Mucosa of rectum (tissue), 2 donors: Measurements from ENCODE around the gene SMS.

Experiments used
- H3K27ac ChIP-seq, 2 donors: one replicate each; pipeline ENCODE4 v1.7.0; 2013; ENCODE audit warnings: inconsistent platforms in 2 of 2, low read depth in 2 of 2, low read length in 2 of 2
- H3K27me3 ChIP-seq, 2 donors: one replicate each; pipeline ENCODE4 v1.7.0; 2013; ENCODE audit warnings: low read length in 2 of 2; ENCODE audit not compliant: control insufficient read depth in 2 of 2, insufficient read depth in 2 of 2
- H3K36me3 ChIP-seq, 2 donors: one replicate each; pipeline ENCODE4 v1.7.0; 2013; ENCODE audit warnings: low read length in 2 of 2; ENCODE audit not compliant: control insufficient read depth in 2 of 2, insufficient read depth in 2 of 2
- H3K4me1 ChIP-seq, 2 donors: one replicate each; pipeline ENCODE4 v1.7.0; 2013; ENCODE audit warnings: low read length in 2 of 2, mild to moderate bottlenecking in 1 of 2; ENCODE audit not compliant: control insufficient read depth in 2 of 2, insufficient read depth in 2 of 2
- H3K4me3 ChIP-seq, 2 donors: one replicate each; pipeline ENCODE4 v1.7.0; 2013; ENCODE audit warnings: low read length in 2 of 2
- H3K9ac ChIP-seq, 2 donors: one replicate each; pipeline ENCODE4 v1.7.0; 2013; ENCODE audit warnings: low read length in 2 of 2, low read depth in 1 of 2, mild to moderate bottlenecking in 1 of 2
- H3K9me3 ChIP-seq, 2 donors: one replicate each; pipeline ENCODE4 v1.7.0; 2013; ENCODE audit warnings: low read length in 2 of 2; ENCODE audit not compliant: control insufficient read depth in 2 of 2
- donor health status: healthy.
- donor health status: Normal muscosa, but diverticular disease.

SMS gene

GRCh38 chrX:22032084-22032483 is 91.6 kb downstream of the SMS start, which contains the start of gene PHEX:
Gene PHEX, plus strand, starts transcription at chrX:22032325. Its CDS starts 681 bp downstream, at chrX:22033006.
- no peaks in the 10 kb centered on the region for H3K9me3 ChIP-seq
- H3K27me3 ChIP-seq: no peaks in the 10 kb centered on the region
- H3K4me1 ChIP-seq: no peaks in the 10 kb centered on the region
- no peak within 1 kb of the TSS for H3K27ac ChIP-seq
- no peaks in the 10 kb centered on the region for H3K36me3 ChIP-seq
- no peak within 1 kb of the TSS for H3K4me3 ChIP-seq
- no peak within 1 kb of the TSS for H3K9ac ChIP-seq

- H3K9me3 ChIP-seq: no peaks in the 10 kb centered on the region
- no peak overlapping the region for H3K4me3 ChIP-seq
- H3K9ac ChIP-seq: no peak overlapping the region
- no peaks in the 10 kb centered on the region for H3K27me3 ChIP-seq
- no peaks in the 10 kb centered on the region for H3K4me1 ChIP-seq
- no peak overlapping the region for H3K27ac ChIP-seq
- H3K36me3 ChIP-seq: no peaks in the 10 kb centered on the region
These were observed 92.0 kb downstream of the SMS start for GRCh38 chrX:22032506-22032905.

DNA sequence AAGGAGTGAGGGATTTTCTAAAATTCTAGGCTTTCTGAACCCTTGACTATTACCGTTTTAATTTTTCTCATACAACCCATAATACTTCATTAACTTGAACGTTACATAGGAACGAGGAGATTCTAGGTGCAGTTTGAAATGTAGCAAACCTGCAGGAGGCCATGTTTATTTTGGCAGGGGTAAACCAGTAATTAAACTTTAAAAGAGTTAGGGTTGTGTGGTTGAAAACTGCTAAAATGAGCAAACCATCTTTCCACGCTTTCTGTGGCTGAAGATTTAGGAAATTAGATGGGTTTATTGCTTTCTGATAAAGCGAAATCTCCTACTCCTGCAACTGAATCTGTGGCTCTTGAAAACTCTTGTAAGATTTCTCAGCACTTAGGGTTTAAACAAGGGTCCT is 93.3 kb downstream of the SMS start:
- H3K4me3 ChIP-seq: no peak overlapping the region
- H3K27me3 ChIP-seq: no peaks in the 10 kb centered on the region
- H3K9ac ChIP-seq: no peak overlapping the region
- H3K27ac ChIP-seq: no peak overlapping the region
- H3K9me3 ChIP-seq: no peaks in the 10 kb centered on the region
- H3K36me3 ChIP-seq: no peaks in the 10 kb centered on the region
- no peaks in the 10 kb centered on the region for H3K4me1 ChIP-seq

DNA sequence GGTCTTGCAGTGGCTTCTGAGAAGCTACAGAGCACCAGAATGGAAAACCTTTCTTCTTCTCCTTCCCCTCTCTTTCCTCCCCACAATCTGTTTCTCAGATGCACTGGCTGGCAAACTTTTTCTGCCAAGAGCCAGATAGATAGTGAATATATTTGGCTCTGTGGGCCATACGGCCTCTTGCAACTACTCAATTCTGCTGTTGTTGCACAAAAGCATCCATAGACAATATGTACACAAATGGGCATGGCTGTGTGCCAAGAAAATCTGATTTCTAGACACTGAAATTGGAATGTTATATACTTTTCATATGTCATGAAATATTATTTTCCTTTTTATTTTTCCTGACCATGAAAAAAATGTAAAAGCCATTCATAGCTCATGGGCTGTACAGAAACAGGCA is 94.7 kb downstream of the SMS start:
- Histone ChIP-seq H3K9ac (no peak overlapping the region), H3K4me3 (no peak overlapping the region), H3K27me3 (peaks cover 0 to 3% of the 10 kb centered on the region in 2 donors), H3K4me1 (no peaks in the 10 kb centered on the region), H3K27ac (no peak overlapping the region), H3K9me3 (no peaks in the 10 kb centered on the region), H3K36me3 (no peaks in the 10 kb centered on the region)

GRCh38 chrX:22037225-22037624 is 96.7 kb downstream of the SMS start:
- Histone ChIP-seq H3K9me3 (no peaks in the 10 kb centered on the region), H3K4me3 (no peak overlapping the region), H3K4me1 (no peaks in the 10 kb centered on the region), H3K27ac (no peak overlapping the region), H3K27me3 (peaks cover 0 to 3% of the 10 kb centered on the region in 2 donors), H3K9ac (no peak overlapping the region), H3K36me3 (no peaks in the 10 kb centered on the region)

DNA sequence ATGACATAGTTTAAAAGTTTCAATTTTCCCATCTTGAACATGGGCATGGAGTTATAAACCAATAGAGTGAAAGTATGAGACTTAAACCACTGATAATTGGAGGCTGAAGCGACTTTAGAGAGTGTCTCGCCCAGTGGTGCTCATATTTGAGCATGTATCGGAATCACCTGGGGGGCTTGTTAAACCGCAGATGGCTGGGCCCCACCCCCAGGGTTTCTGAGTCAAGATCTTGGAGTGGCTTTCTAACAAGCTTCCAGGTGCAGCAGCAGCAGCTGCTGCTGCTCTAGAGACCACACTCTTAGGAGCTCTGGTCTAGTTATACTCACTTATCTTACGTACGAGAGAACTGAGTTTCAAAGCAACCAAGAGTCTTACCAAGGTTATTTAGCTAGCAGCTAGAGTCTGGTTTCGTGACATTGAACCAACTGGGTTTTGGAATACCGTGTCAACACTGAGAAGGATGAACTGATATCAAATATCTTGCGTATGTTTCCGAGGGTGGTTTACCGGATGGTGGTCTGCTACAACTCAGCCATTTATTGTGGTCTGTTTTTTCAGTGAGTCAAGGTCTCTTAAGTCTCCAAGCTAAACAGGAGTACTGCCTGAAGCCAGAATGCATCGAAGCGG is 97.5 kb downstream of the SMS start:
- H3K36me3 ChIP-seq: no peaks in the 10 kb centered on the region
- no peaks in the 10 kb centered on the region for H3K9me3 ChIP-seq
- peaks cover 0 to 3% of the 10 kb centered on the region in 2 donors for H3K27me3 ChIP-seq
- no peak overlapping the region for H3K4me3 ChIP-seq
- no peaks in the 10 kb centered on the region for H3K4me1 ChIP-seq
- no peak overlapping the region for H3K9ac ChIP-seq
- H3K27ac ChIP-seq: no peak overlapping the region

- Histone ChIP-seq H3K36me3 (no peaks in the 10 kb centered on the region), H3K27me3 (peaks cover 0 to 5% of the 10 kb centered on the region in 2 donors), H3K4me3 (no peak overlapping the region), H3K27ac (no peak overlapping the region), H3K9ac (no peak overlapping the region), H3K4me1 (no peaks in the 10 kb centered on the region), H3K9me3 (no peaks in the 10 kb centered on the region)
These were observed 99.0 kb downstream of the SMS start for GRCh38 chrX:22039541-22039940.

GRCh38 chrX:22040184-22040583 is 99.7 kb downstream of the SMS start:
- Histone ChIP-seq H3K4me1 (no peaks in the 10 kb centered on the region), H3K27me3 (peaks cover 0 to 5% of the 10 kb centered on the region in 2 donors), H3K9me3 (no peaks in the 10 kb centered on the region), H3K36me3 (no peaks in the 10 kb centered on the region), H3K27ac (no peak overlapping the region), H3K4me3 (no peak overlapping the region), H3K9ac (no peak overlapping the region)

GRCh38 chrX:22041907-22042530 is 101.5 kb downstream of the SMS start:
- Histone ChIP-seq H3K9me3 (no peaks in the 10 kb centered on the region), H3K4me3 (no peak overlapping the region), H3K9ac (no peak overlapping the region), H3K4me1 (no peaks in the 10 kb centered on the region), H3K27ac (no peak overlapping the region), H3K36me3 (no peaks in the 10 kb centered on the region), H3K27me3 (peaks cover 0 to 5% of the 10 kb centered on the region in 2 donors)

DNA sequence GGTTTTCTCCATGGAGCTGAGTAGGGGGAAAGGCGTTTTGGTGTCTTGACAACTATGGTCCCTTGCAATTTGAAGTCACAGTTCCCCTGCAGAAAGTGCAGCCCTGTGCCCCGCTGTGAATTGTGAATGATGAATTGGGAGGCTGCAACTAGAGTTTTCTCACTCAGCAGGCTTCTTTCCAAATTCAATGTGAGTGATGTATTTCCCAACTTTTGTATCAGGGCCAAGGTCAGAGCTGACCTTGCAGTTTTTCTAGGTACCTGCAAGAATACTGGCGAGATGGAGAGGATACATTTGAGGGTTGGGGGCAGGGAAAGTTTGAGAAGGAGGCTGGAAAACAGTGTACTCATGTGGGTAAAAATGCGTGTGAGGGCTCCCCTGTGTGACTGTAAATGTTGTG is 103.4 kb downstream of the SMS start:
- H3K27me3 ChIP-seq: peaks cover 0 to 5% of the 10 kb centered on the region in 2 donors
- no peak overlapping the region for H3K4me3 ChIP-seq
- no peaks in the 10 kb centered on the region for H3K9me3 ChIP-seq
- no peaks in the 10 kb centered on the region for H3K36me3 ChIP-seq
- H3K9ac ChIP-seq: no peak overlapping the region
- no peaks in the 10 kb centered on the region for H3K4me1 ChIP-seq
- H3K27ac ChIP-seq: no peak overlapping the region
